Measurements from ENCODE around the gene SIRPB2.

SIRPB2 gene

DNA sequence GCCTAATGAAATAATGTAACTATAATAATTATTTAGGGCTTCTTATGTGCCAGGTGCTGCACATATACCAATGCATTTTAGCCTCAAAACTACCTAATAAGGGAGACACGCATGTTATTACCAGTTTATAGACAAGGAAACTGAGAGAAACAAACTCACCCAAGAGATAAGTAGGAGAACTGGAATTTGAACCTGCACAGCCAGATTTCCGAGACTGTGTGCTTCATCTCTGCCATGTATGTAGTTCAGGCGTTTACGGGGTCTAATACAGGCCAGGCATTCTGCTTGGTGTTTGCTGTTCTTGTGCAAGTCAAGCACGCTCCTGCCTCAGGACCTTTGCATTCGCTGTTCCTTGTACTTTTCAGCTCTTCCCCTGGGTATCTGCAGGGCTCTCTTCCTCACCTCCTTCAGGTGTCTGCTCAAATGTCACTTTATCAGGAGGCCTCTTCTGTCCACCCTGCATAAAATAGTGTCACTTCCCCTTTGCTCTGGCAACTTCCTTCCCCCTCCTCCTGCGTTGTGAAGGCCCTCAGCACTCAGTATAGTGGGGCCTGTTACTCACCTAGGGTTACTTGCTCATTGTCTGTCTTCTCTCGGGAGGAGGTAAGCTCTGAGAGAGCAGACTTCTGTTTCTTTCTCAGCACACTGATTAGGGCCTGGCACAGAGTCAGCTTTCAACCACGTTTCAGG is 18.5 kb downstream of the SIRPB2 start:
- no peak overlapping the region for H3K4me3 ChIP-seq (ENCODE audit: control insufficient read depth, low read depth, low read length)

DNA sequence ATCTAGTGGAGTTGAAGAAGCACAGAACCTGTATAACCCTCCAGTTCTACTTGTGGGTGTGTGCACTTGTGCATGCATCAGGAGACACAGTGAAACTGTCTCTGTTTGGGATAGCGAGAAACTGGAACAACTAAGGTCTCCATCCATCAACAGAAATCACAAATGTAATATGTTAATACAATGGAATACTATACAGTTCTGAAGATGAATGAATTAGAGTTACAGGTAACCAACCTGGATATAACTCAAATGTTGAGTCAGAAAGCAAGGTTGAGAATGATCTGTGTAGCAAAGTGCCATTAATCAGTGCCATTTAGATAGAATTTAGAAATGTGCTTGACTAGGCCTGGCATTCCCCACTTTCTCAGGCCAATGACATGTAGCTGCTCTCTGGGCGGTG is 20.0 kb downstream of the SIRPB2 start:
- TF ChIP-seq, protein P1, sequence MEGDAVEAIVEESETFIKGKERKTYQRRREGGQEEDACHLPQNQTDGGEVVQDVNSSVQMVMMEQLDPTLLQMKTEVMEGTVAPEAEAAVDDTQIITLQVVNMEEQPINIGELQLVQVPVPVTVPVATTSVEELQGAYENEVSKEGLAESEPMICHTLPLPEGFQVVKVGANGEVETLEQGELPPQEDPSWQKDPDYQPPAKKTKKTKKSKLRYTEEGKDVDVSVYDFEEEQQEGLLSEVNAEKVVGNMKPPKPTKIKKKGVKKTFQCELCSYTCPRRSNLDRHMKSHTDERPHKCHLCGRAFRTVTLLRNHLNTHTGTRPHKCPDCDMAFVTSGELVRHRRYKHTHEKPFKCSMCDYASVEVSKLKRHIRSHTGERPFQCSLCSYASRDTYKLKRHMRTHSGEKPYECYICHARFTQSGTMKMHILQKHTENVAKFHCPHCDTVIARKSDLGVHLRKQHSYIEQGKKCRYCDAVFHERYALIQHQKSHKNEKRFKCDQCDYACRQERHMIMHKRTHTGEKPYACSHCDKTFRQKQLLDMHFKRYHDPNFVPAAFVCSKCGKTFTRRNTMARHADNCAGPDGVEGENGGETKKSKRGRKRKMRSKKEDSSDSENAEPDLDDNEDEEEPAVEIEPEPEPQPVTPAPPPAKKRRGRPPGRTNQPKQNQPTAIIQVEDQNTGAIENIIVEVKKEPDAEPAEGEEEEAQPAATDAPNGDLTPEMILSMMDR (IDR thresholded peaks at IDR 0.05; ENCODE audit: control insufficient read depth, insufficient read depth, low read depth, low read length, missing control alignments) = no peak
- DNase-seq (ENCODE audit: low read depth) = no peak
- no peak overlapping the region for H3K4me3 ChIP-seq (ENCODE audit: control insufficient read depth, low read depth, low read length)

More for the DNA sequence above, 18.5 kb downstream of the SIRPB2 start:
- DNase-seq (ENCODE audit: low read depth) = no peak
- TF ChIP-seq, protein P1 (IDR thresholded peaks at IDR 0.05; ENCODE audit: control insufficient read depth, insufficient read depth, low read depth, low read length, missing control alignments) = no peak

- TF ChIP-seq, protein P1 (IDR thresholded peaks at IDR 0.05; ENCODE audit: control insufficient read depth, insufficient read depth, low read depth, low read length, missing control alignments) = peak; percentile 90
- H3K4me3 ChIP-seq (ENCODE audit: control insufficient read depth, low read depth, low read length) = no peak overlapping the region
- DNase-seq (ENCODE audit: low read depth) = peak; percentile 100
These were observed 21.2 kb downstream of the SIRPB2 start for GRCh38 chr20:1469925-1470571.

DNA sequence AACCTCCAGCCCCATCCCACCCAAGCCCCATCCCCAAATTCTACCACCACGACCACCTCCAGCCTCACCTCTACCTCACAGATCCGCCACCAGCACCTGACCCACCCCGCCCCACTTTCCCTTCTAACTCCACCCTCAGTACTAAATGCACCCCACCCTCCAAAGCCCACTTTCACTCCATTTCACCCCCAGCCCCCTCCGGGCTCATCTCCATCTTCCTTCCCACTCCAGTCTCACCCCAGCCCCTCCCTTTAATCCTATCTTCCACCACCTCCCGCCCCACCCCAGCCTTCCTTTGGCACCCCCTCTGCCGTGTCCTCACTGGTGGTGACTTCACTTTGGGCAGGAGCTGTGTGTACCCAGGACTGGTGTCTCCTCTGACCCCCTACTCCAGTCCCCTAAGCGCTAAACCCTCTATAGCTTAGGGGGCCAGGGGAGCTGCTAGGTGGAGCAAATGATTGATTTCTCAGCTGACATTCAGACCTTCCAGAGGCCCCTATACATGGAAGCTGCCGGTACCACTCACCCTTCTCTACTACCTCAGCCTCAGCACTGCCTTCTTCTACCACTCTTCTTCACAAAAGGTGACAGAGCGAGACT is 21.8 kb downstream of the SIRPB2 start:
- no peak overlapping the region for H3K4me3 ChIP-seq (ENCODE audit: control insufficient read depth, low read depth, low read length)
- TF ChIP-seq, protein P1 (IDR thresholded peaks at IDR 0.05; ENCODE audit: control insufficient read depth, insufficient read depth, low read depth, low read length, missing control alignments) = no peak
- no peak for DNase-seq (ENCODE audit: low read depth)

- H3K4me3 ChIP-seq (ENCODE audit: control insufficient read depth, low read depth, low read length) = no peak overlapping the region
- DNase-seq (ENCODE audit: low read depth) = no peak
- TF ChIP-seq, protein P1 (IDR thresholded peaks at IDR 0.05; ENCODE audit: control insufficient read depth, insufficient read depth, low read depth, low read length, missing control alignments) = no peak
These were observed 23.0 kb downstream of the SIRPB2 start for GRCh38 chr20:1468117-1468624.

DNA sequence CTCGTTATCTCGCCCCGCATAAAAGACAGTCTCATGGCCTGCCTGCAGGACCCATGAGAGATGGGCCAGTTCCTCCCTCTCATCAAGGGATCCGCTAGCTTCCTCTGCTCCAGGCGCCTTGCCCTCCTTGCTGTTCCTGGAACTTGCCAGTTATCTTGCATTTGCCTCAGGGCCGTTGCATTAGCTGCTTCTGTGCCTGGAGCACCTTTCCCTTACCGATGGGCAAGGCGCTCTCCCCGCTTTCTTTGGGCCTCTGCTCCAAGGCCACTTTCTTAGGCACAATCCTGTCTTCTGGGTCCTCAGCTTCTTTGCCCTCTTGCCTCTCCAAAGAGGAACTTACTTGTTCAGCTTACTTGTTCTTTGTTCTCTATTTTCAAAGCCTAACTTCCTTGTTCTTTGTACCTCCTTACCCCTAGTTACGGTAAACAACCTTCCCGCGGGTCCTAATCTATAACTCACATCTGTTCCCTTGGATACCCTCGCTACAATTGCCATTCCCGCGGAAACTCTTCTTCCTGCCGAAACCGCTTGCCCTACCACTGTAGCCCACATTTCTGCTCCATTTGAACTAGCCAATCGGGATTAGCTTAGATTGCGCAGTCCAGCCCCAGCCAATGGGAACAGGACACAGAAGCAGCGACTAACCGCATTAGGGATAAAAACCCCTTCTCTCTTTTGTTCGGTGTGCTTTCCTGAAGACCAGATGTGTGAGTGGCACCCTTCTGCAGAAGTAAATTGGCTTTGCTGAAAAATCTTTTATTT is 23.7 kb downstream of the SIRPB2 start:
- H3K4me3 ChIP-seq (ENCODE audit: control insufficient read depth, low read depth, low read length) = no peak overlapping the region
- TF ChIP-seq, protein P1 (IDR thresholded peaks at IDR 0.05; ENCODE audit: control insufficient read depth, insufficient read depth, low read depth, low read length, missing control alignments) = no peak
- no peak for DNase-seq (ENCODE audit: low read depth)
